Stimulated activated CD4-positive, alpha-beta T cell treated with anti-CD3 and anti-CD28 coated beads, Interleukin-4, amount 100 ng/mL, for 24 hours (primary cell): ENCODE data around the gene TNS1.

ENCODE experiments used
- DNase-seq: peaks from one replicate; pipeline ENCODE4 v3.0.0-alpha.2; 2020

Gene TNS1

GRCh38 chr2:218015586-218016521 is 13.1 kb upstream of the TNS1 start:
- DNase-seq = no peak

- DNase-seq = no peak
Observed at GRCh38 chr2:218014706-218015585, 12.2 kb upstream of the TNS1 start.

DNA sequence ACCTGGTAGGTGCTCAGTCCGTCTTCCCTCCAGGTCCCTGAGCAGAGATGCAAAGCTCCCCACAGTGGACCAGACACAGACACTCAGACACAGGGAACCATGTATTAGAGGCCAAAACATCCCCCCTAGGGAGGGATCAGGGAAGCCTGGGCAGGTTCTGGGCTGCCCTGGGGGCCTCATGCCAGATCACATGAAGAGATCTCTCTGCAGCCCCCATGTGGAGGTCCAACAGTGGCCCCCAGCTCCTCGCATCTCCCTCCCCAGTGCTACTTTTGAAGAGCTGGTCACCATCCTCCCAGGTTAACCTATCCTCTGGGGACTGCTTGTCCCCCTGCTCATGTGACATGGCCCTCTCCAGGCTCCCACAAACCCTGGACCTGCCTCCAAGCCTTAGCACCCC is 10.5 kb upstream of the TNS1 start:
- no peak for DNase-seq

GRCh38 chr2:218012284-218012683 is 9.5 kb upstream of the TNS1 start:
- DNase-seq = no peak

- DNase-seq = no peak
Observed at GRCh38 chr2:218011653-218012040, 8.9 kb upstream of the TNS1 start.

DNA sequence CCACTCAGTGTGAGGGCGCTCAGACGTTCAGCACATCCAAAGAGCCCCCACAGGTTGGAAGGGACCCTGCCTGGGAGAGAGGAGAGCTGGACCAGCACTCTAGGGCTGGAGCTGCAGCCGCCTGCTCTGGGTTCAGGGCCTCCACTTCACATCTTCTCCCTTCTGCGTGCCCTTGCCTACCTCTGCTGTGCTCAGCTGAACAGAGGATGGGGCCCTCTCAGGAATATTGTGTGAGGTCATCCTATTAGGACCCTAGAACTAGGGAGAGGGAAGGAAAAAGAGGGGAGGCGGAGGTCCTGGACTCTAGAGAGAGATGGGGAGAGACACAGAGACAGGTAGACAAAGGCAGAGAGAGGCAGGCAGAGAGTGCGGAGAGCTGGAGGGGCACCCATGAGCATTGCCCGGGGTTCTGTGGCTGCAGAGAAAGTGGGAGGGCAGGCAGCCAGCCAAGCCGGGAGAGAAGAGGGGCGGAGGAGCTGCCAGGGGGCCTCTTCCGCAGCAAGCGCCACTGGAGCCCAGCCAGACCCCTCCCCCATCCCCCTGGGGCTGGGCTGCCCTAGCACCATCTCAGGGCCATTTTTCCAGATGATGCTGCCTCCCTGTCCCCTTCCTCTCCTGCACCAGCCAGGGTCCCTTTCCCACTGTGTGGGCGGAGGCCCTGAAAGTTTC is 8.3 kb upstream of the TNS1 start:
- no peak for DNase-seq

GRCh38 chr2:218010140-218010983 is 7.6 kb upstream of the TNS1 start:
- peak; percentile 10 for DNase-seq

GRCh38 chr2:218009765-218010139 is 7.0 kb upstream of the TNS1 start:
- no peak for DNase-seq

- DNase-seq = no peak
Observed at GRCh38 chr2:218009231-218009630, 6.4 kb upstream of the TNS1 start.

DNA sequence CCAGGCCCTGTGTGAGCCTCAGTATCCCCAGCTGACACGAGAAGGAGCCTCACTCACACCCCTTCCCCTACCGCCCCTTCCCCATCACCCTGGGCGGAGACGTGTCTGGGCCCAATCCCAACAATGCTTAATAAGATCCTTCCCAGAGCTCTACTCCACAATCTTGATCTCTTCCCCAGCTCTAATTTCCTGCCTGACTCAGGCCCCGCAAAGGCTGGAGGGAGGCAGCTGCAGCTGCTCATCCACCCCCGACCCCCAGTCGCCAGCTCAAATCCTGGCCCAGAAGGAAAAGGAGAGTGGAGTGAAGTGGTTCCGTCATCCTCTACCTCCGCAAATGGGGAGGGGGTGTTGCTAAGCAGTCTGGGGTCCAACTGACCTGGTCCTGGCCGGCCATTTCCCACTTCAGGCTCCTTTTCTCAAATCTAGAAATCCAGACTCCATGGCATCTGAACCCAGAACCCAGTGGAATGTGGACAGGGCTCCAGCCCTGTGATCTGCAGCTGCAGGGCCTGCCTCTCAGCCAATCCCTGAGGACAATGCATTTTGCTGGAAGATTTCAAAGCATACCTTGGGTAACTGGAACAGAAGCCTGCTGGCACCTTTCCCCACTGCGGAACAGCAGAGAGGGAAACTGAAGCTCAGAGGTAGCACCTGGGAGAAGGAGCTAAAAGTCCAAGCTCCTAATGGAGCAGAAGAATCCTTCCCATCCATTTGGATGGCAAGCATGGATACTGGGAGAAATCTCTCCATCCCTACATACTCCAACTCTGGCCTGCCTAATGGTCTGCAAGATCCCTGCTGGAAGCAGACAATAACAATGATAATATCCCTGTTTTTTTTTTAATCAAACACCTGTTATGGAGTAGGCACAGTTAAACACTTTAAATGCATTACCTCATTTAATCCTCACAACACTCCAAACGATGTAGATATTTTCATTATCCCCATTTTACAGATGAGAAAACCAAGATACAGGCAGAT is 5.6 kb upstream of the TNS1 start:
- no peak for DNase-seq

GRCh38 chr2:218006741-218007140 is 3.9 kb upstream of the TNS1 start:
- DNase-seq = no peak

DNA sequence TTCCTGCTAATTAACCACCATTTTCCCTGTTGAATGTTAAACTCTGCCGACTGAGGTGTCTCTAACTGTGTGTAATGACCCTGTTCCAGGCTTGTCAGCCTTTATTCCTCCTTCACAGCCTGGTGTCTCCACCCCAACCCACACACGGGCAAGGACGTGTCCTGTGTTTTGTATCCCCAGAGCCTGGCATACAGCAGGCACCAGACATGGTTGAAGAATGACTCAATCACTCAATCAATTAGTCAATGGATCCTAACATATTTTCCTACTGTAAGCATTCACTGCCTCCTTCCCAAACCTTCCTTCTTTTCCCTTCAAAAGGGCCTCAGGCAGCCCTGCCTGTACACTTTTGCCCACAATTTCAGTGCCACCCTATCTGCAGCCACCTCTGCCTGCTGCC is 2.7 kb upstream of the TNS1 start:
- no peak for DNase-seq

GRCh38 chr2:218005028-218005427 is 2.2 kb upstream of the TNS1 start:
- no peak for DNase-seq

GRCh38 chr2:218003981-218004419 is 1.2 kb upstream of the TNS1 start:
- no peak for DNase-seq

- no peak for DNase-seq
Observed at GRCh38 chr2:218003281-218003944, 618 bp upstream of the TNS1 start.

- no peak for DNase-seq
Observed at GRCh38 chr2:218002143-218002844, 501 bp downstream of the TNS1 start.

DNA sequence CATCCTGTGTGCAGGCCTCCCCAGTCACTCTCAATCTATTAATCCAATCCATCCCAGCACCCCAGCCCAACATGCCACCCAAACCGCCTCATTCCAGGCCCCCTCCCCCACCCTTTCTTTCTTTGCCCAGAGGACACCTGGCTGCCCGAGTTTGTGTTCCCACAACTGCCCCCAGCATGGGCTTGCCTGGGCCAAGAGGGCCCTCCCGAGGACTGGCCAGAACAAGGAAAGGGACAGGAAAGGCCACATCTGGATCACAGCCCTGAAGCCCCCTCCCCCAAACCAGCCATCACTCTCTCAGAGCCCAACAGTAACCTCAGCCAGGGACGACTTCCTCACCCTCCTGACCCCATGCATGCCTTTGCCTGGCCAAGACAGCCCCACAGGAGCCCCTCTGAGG is 1.2 kb downstream of the TNS1 start:
- DNase-seq = no peak

DNA sequence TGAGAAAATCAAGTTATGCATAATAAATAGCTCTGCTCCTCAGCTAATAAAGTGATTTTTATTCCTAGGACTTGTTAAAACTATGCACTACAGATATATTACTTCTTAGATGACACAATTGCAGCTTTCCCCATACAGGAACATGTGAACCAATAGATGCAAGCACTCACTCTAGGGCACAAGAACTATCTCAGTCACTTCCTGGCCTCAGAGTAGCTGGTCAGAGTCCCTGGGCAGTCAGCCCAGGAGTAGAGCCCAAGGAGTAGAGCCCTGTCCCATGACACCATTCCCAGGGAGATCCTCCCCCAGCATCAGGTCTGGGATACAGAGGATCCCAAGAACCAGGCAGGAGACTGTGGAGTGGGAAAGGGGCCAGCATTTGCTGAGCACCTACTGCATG is 2.7 kb downstream of the TNS1 start:
- no peak for DNase-seq

DNA sequence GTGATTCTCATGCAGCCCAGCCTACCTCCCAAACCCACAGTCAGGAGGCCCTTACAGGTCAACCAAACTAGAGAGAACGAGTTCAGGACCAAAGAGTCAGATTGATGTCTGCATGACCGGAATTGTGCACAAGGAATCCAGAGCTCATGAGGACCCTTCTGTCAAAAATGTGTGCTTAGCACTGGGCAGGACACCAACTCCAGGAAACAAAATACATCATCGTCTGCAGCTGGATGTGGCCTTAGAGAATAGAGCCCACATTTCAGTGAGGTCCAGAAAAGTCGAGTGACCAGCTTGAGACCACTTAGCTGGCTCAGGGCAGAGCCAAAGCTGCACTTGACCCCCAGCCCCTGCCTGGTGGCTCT is 3.2 kb downstream of the TNS1 start:
- DNase-seq = no peak
